HCT116 (cell line): Measurements from ENCODE around the gene KRTAP17-1. TPM values are rescaled to one million over a fixed set of nuclear protein-coding genes. Genes with fewer than 3 reads are reported as not detected.

Experiments used
- ATAC-seq: fragments of 200-7000 bp; cut with Tn5 transposase; 2 replicates; pipeline ENCODE4 v1.9.1; 2020; ENCODE audit warnings: mild to moderate bottlenecking, moderate library complexity
- BruUV-seq: library from RNA; stranded (reverse); fragments of 400-500 nt; replicated peaks from 2 replicates; lab custom pipeline; 2021; lab: Mats Ljungman, UMichigan
- CTCF ChIA-PET: fragments of 300-600 bp; sonication (Branson Sonifier 250); formaldehyde crosslinking; loops from one replicate; lab custom pipeline; 2021; ENCODE audit warnings: antibody characterized with exemption; lab: Charles Lee
- POLR2A ChIA-PET: fragments of 300-600, 350-600 bp; sonication (Branson Sonifier 250); formaldehyde crosslinking; loops from one replicate; lab custom pipeline; 2021; ENCODE audit warnings: antibody characterized with exemption; lab: Charles Lee
- RAD21 ChIA-PET, 2 experiments: fragments of 300-600 bp; sonication (Branson Sonifier 250); formaldehyde crosslinking; loops; one replicate each; lab custom pipeline; 2023; ENCODE audit warnings: low total read pairs in 2 of 2; ENCODE audit not compliant: uncharacterized antibody in 2 of 2, unreplicated experiment in 2 of 2, low non-redundant PET in 1 of 2; lab: Charles Lee
- DNase-seq: peaks from one replicate; pipeline ENCODE4 v3.0.0-alpha.2; 2010; ENCODE audit warnings: low read depth, low spot score
- H2AFZ ChIP-seq: fragments of 200-600 bp; shearing (Covaris generic), sonication (generic); 2 replicates; pipeline ENCODE4 v1.6.1; 2017; ENCODE audit warnings: low read depth, mixed run types, mixed read lengths, antibody characterized with exemption, low read length; ENCODE audit not compliant: poor library complexity, severe bottlenecking
- H3K27ac ChIP-seq: 2 replicates; pipeline ENCODE4 v1.5.1; 2012; ENCODE audit warnings: low read depth, low read length
- H3K27me3 ChIP-seq: fragments of 200-600 bp; sonication (generic); 2 replicates; pipeline ENCODE4 v1.6.1; 2016; ENCODE audit warnings: mixed run types, low read length, mixed read lengths; ENCODE audit not compliant: insufficient read depth
- H3K36me3 ChIP-seq, 2 experiments: fragments of 200-500 bp in 1 of 2; fragments of 200-600 bp in 1 of 2; sonication (Bioruptor generic) in 1 of 2; sonication (generic) in 1 of 2; 2 replicates each; pipeline versions ENCODE4 v1.5.1 to v1.6.1; 2014 to 2016; ENCODE audit warnings: low read length in 2 of 2, inconsistent platforms in 1 of 2, mixed read lengths in 1 of 2, mixed run types in 1 of 2; ENCODE audit not compliant: insufficient read depth in 2 of 2, control insufficient read depth in 1 of 2
- H3K4me1 ChIP-seq, 2 experiments: fragments of 200-600 bp in 1 of 2; sonication (generic) in 1 of 2; 2 replicates each; pipeline versions ENCODE4 v1.5.1 to v1.6.1; 2012 to 2017; ENCODE audit warnings: low read length in 2 of 2, inconsistent platforms in 1 of 2, mild to moderate bottlenecking in 1 of 2, mixed read lengths in 1 of 2, mixed run types in 1 of 2, moderate library complexity in 1 of 2; ENCODE audit not compliant: insufficient read depth in 2 of 2, control insufficient read depth in 1 of 2
- H3K4me2 ChIP-seq: fragments of 200-600 bp; sonication (generic); 2 replicates; pipeline ENCODE4 v1.6.1; 2017; ENCODE audit warnings: mixed run types, low read length, mixed read lengths
- H3K4me3 ChIP-seq, 2 experiments: fragments of 200-600 bp in 1 of 2; sonication (generic) in 1 of 2; replicated peaks in 1 of 2; 2 replicates each; pipeline ENCODE4 v1.5.1; 2011 to 2016; ENCODE audit warnings: low read length in 2 of 2, control low read depth in 1 of 2, low read depth in 1 of 2, mild to moderate bottlenecking in 1 of 2, mixed read lengths in 1 of 2, mixed run types in 1 of 2
- H3K79me2 ChIP-seq: fragments of 200-600 bp; sonication (generic); 2 replicates; pipeline ENCODE4 v1.6.1; 2017; ENCODE audit warnings: mild to moderate bottlenecking, mixed run types, low read length, moderate library complexity, mixed read lengths; ENCODE audit not compliant: insufficient read depth
- H3K9ac ChIP-seq: fragments of 200-600 bp; sonication (generic); 2 replicates; pipeline ENCODE4 v1.6.1; 2016; ENCODE audit warnings: low read length, mixed read lengths
- H3K9me2 ChIP-seq: fragments of 200-600 bp; sonication (generic), shearing (Covaris generic); 2 replicates; pipeline ENCODE4 v1.6.1; 2017; ENCODE audit warnings: mixed run types, mild to moderate bottlenecking, moderate library complexity; ENCODE audit not compliant: insufficient read depth
- H3K9me3 ChIP-seq, 2 experiments: fragments of 200-500 bp in 1 of 2; fragments of 200-600 bp in 1 of 2; sonication (Bioruptor generic) in 1 of 2; sonication (generic) in 1 of 2; 2 replicates each; pipeline ENCODE4 v1.6.1; 2014 to 2017; ENCODE audit warnings: low read length in 2 of 2, mixed read lengths in 2 of 2, inconsistent platforms in 1 of 2, low read depth in 1 of 2, mild to moderate bottlenecking in 1 of 2, mixed run types in 1 of 2, moderate library complexity in 1 of 2; ENCODE audit not compliant: control insufficient read depth in 1 of 2, insufficient read depth in 1 of 2
- H4K20me1 ChIP-seq: fragments of 200-600 bp; sonication (generic), shearing (Covaris generic); 2 replicates; pipeline ENCODE4 v1.6.1; 2017; ENCODE audit warnings: mixed run types, mild to moderate bottlenecking, moderate library complexity; ENCODE audit not compliant: insufficient read depth
- FOSL1 ChIP-seq: IDR thresholded peaks from 2 replicates; pipeline ENCODE4 v1.6.1; 2012; ENCODE audit warnings: low read depth
- SP1 ChIP-seq: IDR thresholded peaks from 2 replicates; pipeline ENCODE4 v1.6.1; 2012; ENCODE audit warnings: low read depth
- ZFX ChIP-seq: fragments of 450-650 bp; IDR thresholded peaks from 2 replicates; pipeline ENCODE4 v1.6.1; 2017
- ZNF274 ChIP-seq: fragments of 200-500 bp; sonication (Bioruptor generic); IDR thresholded peaks from 2 replicates; pipeline ENCODE4 v1.6.1; 2014; ENCODE audit warnings: mild to moderate bottlenecking, low read depth, low read length, inconsistent platforms
- intact Hi-C: fragments of 100-400 bp; cut with micrococcal nuclease; formaldehyde crosslinking; loops from 2 replicates; pipeline ENCODE4 v1.10.0; 2022
- total RNA-seq: library from RNA; stranded (reverse); gene quantifications from one replicate; pipeline ENCODE4 v1.2.1, GENCODE V29; 2021; ENCODE audit not compliant: unreplicated experiment
- TF ChIP-seq, protein P1 (sequence below): IDR thresholded peaks from 2 replicates; pipeline ENCODE4 v1.6.1; 2012
- TF ChIP-seq, protein P2 (sequence below), 3 experiments: fragments of 200-600 bp in 1 of 3; sonication (generic) in 1 of 3; IDR thresholded peaks in 2 of 3; conservative IDR thresholded peaks in 1 of 3; 2 replicates each; pipeline ENCODE4 v1.5.1; 2012 to 2017; ENCODE audit warnings: low read depth in 2 of 3, low read length in 2 of 3, antibody characterized with exemption in 1 of 3, borderline replicate concordance in 1 of 3, control low read depth in 1 of 3, mild to moderate bottlenecking in 1 of 3, mixed read lengths in 1 of 3, mixed run types in 1 of 3, moderate library complexity in 1 of 3; ENCODE audit not compliant: insufficient read depth in 1 of 3

KRTAP17-1 gene
- total RNA-seq, 1 experiment from 2014 or later: not detected

- TF ChIP-seq ZFX: no peak
- TF ChIP-seq, protein P1, sequence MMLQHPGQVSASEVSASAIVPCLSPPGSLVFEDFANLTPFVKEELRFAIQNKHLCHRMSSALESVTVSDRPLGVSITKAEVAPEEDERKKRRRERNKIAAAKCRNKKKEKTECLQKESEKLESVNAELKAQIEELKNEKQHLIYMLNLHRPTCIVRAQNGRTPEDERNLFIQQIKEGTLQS: no peak
- no peak for TF ChIP-seq FOSL1
- no peak for TF ChIP-seq ZNF274
These were observed 24.2 kb upstream of the KRTAP17-1 start (continued) for GRCh38 chr17:41339571-41340172.

DNA sequence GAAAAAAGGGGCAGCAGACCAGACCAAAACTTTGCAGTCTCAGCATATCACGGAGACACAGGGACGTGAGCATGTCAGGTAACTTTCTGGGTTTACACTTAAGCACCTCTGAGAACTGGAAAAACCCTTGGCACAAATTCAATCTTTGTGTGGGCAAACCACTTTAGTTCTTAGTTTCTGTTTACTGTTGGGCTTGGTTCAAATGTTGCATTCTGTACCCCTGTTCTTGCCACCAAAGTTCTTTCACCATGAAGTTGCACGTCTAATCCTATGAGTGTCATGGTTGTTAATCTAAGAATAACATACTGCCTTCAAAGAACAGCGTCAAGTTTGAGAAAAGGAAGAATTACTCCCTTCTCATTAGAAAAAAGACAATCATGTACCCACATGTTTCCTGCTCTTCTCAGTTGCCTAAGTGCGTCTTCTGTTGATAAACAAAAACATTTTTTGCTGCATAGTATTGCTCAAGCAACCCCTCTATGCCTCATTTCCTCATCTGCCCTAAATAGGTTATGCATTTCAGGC lies 23.5 kb upstream of the KRTAP17-1 start:
- intact Hi-C loops: no loop called here
- H3K27ac ChIP-seq: no peak overlapping the region
- POLR2A ChIA-PET: no interaction called here

More for the DNA sequence above, 23.5 kb upstream of the KRTAP17-1 start:
- no peak for DNase-seq
- no peaks in the 10 kb centered on the region for H3K79me2 ChIP-seq
- no peak overlapping the region for H3K4me3 ChIP-seq
- H3K27me3 ChIP-seq: no peaks in the 10 kb centered on the region
- peaks cover 3 to 9% of the 10 kb centered on the region in 2 experiments; a peak in 1 of 4 replicates for H3K9me3 ChIP-seq
- no peak for TF ChIP-seq SP1
- TF ChIP-seq, protein P2, sequence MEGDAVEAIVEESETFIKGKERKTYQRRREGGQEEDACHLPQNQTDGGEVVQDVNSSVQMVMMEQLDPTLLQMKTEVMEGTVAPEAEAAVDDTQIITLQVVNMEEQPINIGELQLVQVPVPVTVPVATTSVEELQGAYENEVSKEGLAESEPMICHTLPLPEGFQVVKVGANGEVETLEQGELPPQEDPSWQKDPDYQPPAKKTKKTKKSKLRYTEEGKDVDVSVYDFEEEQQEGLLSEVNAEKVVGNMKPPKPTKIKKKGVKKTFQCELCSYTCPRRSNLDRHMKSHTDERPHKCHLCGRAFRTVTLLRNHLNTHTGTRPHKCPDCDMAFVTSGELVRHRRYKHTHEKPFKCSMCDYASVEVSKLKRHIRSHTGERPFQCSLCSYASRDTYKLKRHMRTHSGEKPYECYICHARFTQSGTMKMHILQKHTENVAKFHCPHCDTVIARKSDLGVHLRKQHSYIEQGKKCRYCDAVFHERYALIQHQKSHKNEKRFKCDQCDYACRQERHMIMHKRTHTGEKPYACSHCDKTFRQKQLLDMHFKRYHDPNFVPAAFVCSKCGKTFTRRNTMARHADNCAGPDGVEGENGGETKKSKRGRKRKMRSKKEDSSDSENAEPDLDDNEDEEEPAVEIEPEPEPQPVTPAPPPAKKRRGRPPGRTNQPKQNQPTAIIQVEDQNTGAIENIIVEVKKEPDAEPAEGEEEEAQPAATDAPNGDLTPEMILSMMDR (IDR thresholded peaks at IDR 0.05 in 2 of 3, conservative IDR thresholded peaks at IDR 0.05 in 1 of 3; ENCODE audit: borderline replicate concordance in 1 of 3, insufficient read depth in 1 of 3, low read depth in 2 of 3, low read length in 2 of 3): no peak
- no TSS peak for BruUV-seq
- RAD21 ChIA-PET: no interaction called here
- H3K9me2 ChIP-seq: no peaks in the 10 kb centered on the region
- no peak for ATAC-seq
- H3K4me1 ChIP-seq: peaks cover 0 to 14% of the 10 kb centered on the region in 2 experiments; a peak in 1 of 4 replicates
- no peak overlapping the region for H3K4me2 ChIP-seq
- no peaks in the 10 kb centered on the region for H3K36me3 ChIP-seq
- CTCF ChIA-PET: no interaction called here
- no peak overlapping the region for H3K9ac ChIP-seq
- no peaks in the 10 kb centered on the region for H4K20me1 ChIP-seq
- no peak overlapping the region for H2AFZ ChIP-seq
